Brain microvascular endothelial cell (primary cell): ENCODE results near the gene PIP4K2C.

Source experiments
- DNase-seq: peaks from one replicate; pipeline ENCODE4 v3.0.0-alpha.2; 2020
- H3K27ac ChIP-seq: fragments of 250-450 bp; sonication (Bioruptor Pico); 2 replicates; pipeline ENCODE4 v1.5.1; 2020; ENCODE audit warnings: mild to moderate bottlenecking, moderate library complexity
- H3K27me3 ChIP-seq: fragments of 250-450 bp; sonication (Bioruptor Pico); replicated peaks from 2 replicates; pipeline ENCODE4 v1.5.1; 2020; ENCODE audit warnings: mild to moderate bottlenecking
- H3K36me3 ChIP-seq: fragments of 250-450 bp; sonication (Bioruptor Pico); replicated peaks from 2 replicates; pipeline ENCODE4 v1.5.1; 2020; ENCODE audit warnings: mild to moderate bottlenecking
- H3K4me3 ChIP-seq: 2 replicates; pipeline ENCODE4 v1.5.1; 2011; ENCODE audit warnings: low read depth, mild to moderate bottlenecking, control low read depth, low read length, moderate library complexity
- CTCF ChIP-seq: IDR thresholded peaks from 2 replicates; pipeline ENCODE4 v1.5.1; 2011; ENCODE audit warnings: low read depth, mild to moderate bottlenecking, moderate library complexity, low read length, control low read depth, inconsistent platforms; ENCODE audit errors: missing control alignments
- in situ Hi-C: cut with HindIII; loops from 2 replicates; pipeline ENCODE4 v1.10.0; 2017; ENCODE audit warnings: low sequenced_read_pairs, low pct_ligation_motif_present

The PIP4K2C gene

GRCh38 chr12:57590864-57591781 lies at the start of gene PIP4K2C:
Gene PIP4K2C, plus strand, starts transcription at chr12:57591192. Its CDS starts 98 bp downstream, at chr12:57591290.
- Histone ChIP-seq H3K4me3 (peak within 1 kb of the TSS; percentile 80), H3K27ac (no peak within 1 kb of the TSS), H3K36me3 (no peaks in the 10 kb centered on the region), H3K27me3 (peaks cover 2% of the 10 kb centered on the region)
- TF ChIP-seq CTCF = no peak
- in situ Hi-C loops = no loop called here
- no peak for DNase-seq

- Histone ChIP-seq H3K27ac (no peak overlapping the region), H3K4me3 (no peak overlapping the region), H3K36me3 (peaks cover 45% of the 10 kb centered on the region), H3K27me3 (no peaks in the 10 kb centered on the region)
- no peak for DNase-seq
- no peak for TF ChIP-seq CTCF
- in situ Hi-C loops = no loop called here
Measured at GRCh38 chr12:57541717-57542116, 49.3 kb upstream of the PIP4K2C start.

- Histone ChIP-seq H3K36me3 (peaks cover 38% of the 10 kb centered on the region), H3K4me3 (no peak overlapping the region), H3K27me3 (no peaks in the 10 kb centered on the region), H3K27ac (no peak overlapping the region)
- DNase-seq = no peak
- TF ChIP-seq CTCF = no peak
- in situ Hi-C loops = no loop called here
Measured at GRCh38 chr12:57543581-57543980, 47.4 kb upstream of the PIP4K2C start.

GRCh38 chr12:57545809-57546437 lies 45.1 kb upstream of the PIP4K2C start:
- peaks cover 18% of the 10 kb centered on the region for H3K36me3 ChIP-seq
- DNase-seq = no peak
- peak overlapping the region; percentile 86 for H3K4me3 ChIP-seq
- peak overlapping the region; percentile 79 for H3K27ac ChIP-seq
- no peak for TF ChIP-seq CTCF
- in situ Hi-C loops = no loop called here
- H3K27me3 ChIP-seq = peaks cover 7% of the 10 kb centered on the region

- Histone ChIP-seq H3K36me3 (peaks cover 11% of the 10 kb centered on the region), H3K27ac (peak within 1 kb of the TSS; percentile 79), H3K4me3 (peak within 1 kb of the TSS; percentile 86), H3K27me3 (peaks cover 7% of the 10 kb centered on the region)
- DNase-seq = peak; percentile 97
- peak; percentile 38 for TF ChIP-seq CTCF
- in situ Hi-C loops = no loop called here
Measured at GRCh38 chr12:57546438-57547287, 44.3 kb upstream of the PIP4K2C start, which contains the start of gene DCTN2. Gene DCTN2, minus strand, starts transcription at chr12:57547192. Its CDS starts 129 bp downstream, at chr12:57547063.
